WTC11 (cell line): Measurements from ENCODE around the gene CLSTN2. TPM values are rescaled to one million over a fixed set of nuclear protein-coding genes. Genes with fewer than 3 reads are reported as not detected.

ENCODE experiments used
- ATAC-seq: fragments of 200-7000 bp; cut with Tn5 transposase; 2 replicates; pipeline ENCODE4 v1.10.0; 2021; ENCODE audit warnings: mild to moderate bottlenecking, moderate library complexity
- CTCF ChIA-PET: fragments of 300-600 bp; sonication (Branson Sonifier 250); formaldehyde crosslinking; loops from one replicate; lab custom pipeline; 2021; ENCODE audit warnings: antibody characterized with exemption; lab: Charles Lee
- POLR2A ChIA-PET: fragments of 350-600 bp; sonication (Branson Sonifier 250); formaldehyde crosslinking; loops from one replicate; lab custom pipeline; 2021; ENCODE audit warnings: antibody characterized with exemption; lab: Charles Lee
- DNase-seq: peaks from one replicate; pipeline ENCODE4 v3.0.0; 2021; ENCODE audit warnings: low spot score
- H3K27ac Mint-ChIP-seq: 2 replicates; pipeline ENCODE4 v1.8.0; 2021; ENCODE audit warnings: mixed read lengths
- H3K27me3 Mint-ChIP-seq: 2 replicates; pipeline ENCODE4 v1.8.0; 2021; ENCODE audit warnings: low read depth, mild to moderate bottlenecking, moderate library complexity, mixed read lengths
- H3K36me3 Mint-ChIP-seq: 2 replicates; pipeline ENCODE4 v1.8.0; 2021; ENCODE audit warnings: mixed read lengths
- H3K4me1 Mint-ChIP-seq: 2 replicates; pipeline ENCODE4 v1.8.0; 2022; ENCODE audit warnings: mixed read lengths
- H3K4me3 Mint-ChIP-seq: 2 replicates; pipeline ENCODE4 v1.8.0; 2021; ENCODE audit warnings: mild to moderate bottlenecking, moderate library complexity, mixed read lengths
- H3K9me3 Mint-ChIP-seq: 2 replicates; pipeline ENCODE4 v1.8.0; 2021; ENCODE audit warnings: mixed read lengths
- ATF2 ChIP-seq: sonication (generic); formaldehyde crosslinking; IDR thresholded peaks from 2 replicates; pipeline ENCODE4 v1.8.1; 2022; ENCODE audit warnings: low read depth, missing genetic modification reagents, borderline replicate concordance
- CBFB ChIP-seq: sonication (generic); formaldehyde crosslinking; IDR thresholded peaks from 2 replicates; pipeline ENCODE4 v1.8.1; 2022; ENCODE audit warnings: mild to moderate bottlenecking, low read depth, missing genetic modification reagents
- ELF4 ChIP-seq: sonication (generic); formaldehyde crosslinking; IDR thresholded peaks from 2 replicates; pipeline ENCODE4 v1.8.1; 2022; ENCODE audit warnings: low read depth, mild to moderate bottlenecking, moderate library complexity, missing genetic modification reagents
- ESRRA ChIP-seq: sonication (generic); formaldehyde crosslinking; IDR thresholded peaks from 2 replicates; pipeline ENCODE4 v1.8.1; 2022; ENCODE audit warnings: mild to moderate bottlenecking, missing genetic modification reagents, borderline replicate concordance
- FOXJ3 ChIP-seq: sonication (generic); formaldehyde crosslinking; IDR thresholded peaks from 2 replicates; pipeline ENCODE4 v1.9.0; 2021; ENCODE audit warnings: missing genetic modification reagents, mild to moderate bottlenecking, borderline replicate concordance
- FOXP4 ChIP-seq: sonication (generic); formaldehyde crosslinking; IDR thresholded peaks from 2 replicates; pipeline ENCODE4 v1.8.0; 2022; ENCODE audit warnings: mild to moderate bottlenecking, missing genetic modification reagents
- HMGA2 ChIP-seq: fragments of 250-450 bp; sonication (Bioruptor Pico); IDR thresholded peaks from 2 replicates; pipeline ENCODE4 v1.4.0; 2021; ENCODE audit warnings: mild to moderate bottlenecking, moderate library complexity
- IRF2 ChIP-seq: sonication (generic); formaldehyde crosslinking; IDR thresholded peaks from 2 replicates; pipeline ENCODE4 v1.8.0; 2022; ENCODE audit warnings: low read depth, missing genetic modification reagents, borderline replicate concordance
- KAT7 ChIP-seq: sonication (generic); formaldehyde crosslinking; IDR thresholded peaks from 2 replicates; pipeline ENCODE4 v1.8.1; 2023; ENCODE audit warnings: missing genetic modification reagents, mild to moderate bottlenecking, borderline replicate concordance
- NR2C2 ChIP-seq: sonication (generic); formaldehyde crosslinking; IDR thresholded peaks from 2 replicates; pipeline ENCODE4 v1.8.0; 2022; ENCODE audit warnings: mild to moderate bottlenecking, missing genetic modification reagents
- OVOL2 ChIP-seq: fragments of 250-450 bp; sonication (Bioruptor Pico); IDR thresholded peaks from 2 replicates; pipeline ENCODE4 v1.9.0; 2021; ENCODE audit warnings: mild to moderate bottlenecking, borderline replicate concordance
- SMAD3 ChIP-seq: sonication (generic); formaldehyde crosslinking; IDR thresholded peaks from 2 replicates; pipeline ENCODE4 v1.8.0; 2022; ENCODE audit warnings: missing genetic modification reagents, mild to moderate bottlenecking, borderline replicate concordance
- SMAD4 ChIP-seq: sonication (generic); formaldehyde crosslinking; IDR thresholded peaks from 2 replicates; pipeline ENCODE4 v1.8.0; 2022; ENCODE audit warnings: mild to moderate bottlenecking, missing genetic modification reagents
- TCF7 ChIP-seq: sonication (generic); formaldehyde crosslinking; IDR thresholded peaks from 2 replicates; pipeline ENCODE4 v1.8.0; 2022; ENCODE audit warnings: mild to moderate bottlenecking, low read depth, missing genetic modification reagents, moderate library complexity
- ZMAT4 ChIP-seq: fragments of 250-450 bp; sonication (Bioruptor Pico); IDR thresholded peaks from 2 replicates; pipeline ENCODE4 v1.9.0; 2021; ENCODE audit warnings: mild to moderate bottlenecking
- ZNF263 ChIP-seq: sonication (generic); formaldehyde crosslinking; IDR thresholded peaks from 2 replicates; pipeline ENCODE4 v1.8.1; 2022; ENCODE audit warnings: low read depth, mild to moderate bottlenecking, moderate library complexity, missing genetic modification reagents
- ZNF423 ChIP-seq: fragments of 250-450 bp; sonication (Bioruptor Pico); IDR thresholded peaks from 2 replicates; pipeline ENCODE4 v2.1.2; 2022; ENCODE audit warnings: mild to moderate bottlenecking, moderate library complexity
- total RNA-seq: library from RNA; stranded (reverse); gene quantifications from 3 replicates; pipeline ENCODE4 v1.2.3, GENCODE V29; 2021
- TF ChIP-seq, protein P1 (sequence below): sonication (generic); formaldehyde crosslinking; IDR thresholded peaks from 2 replicates; pipeline ENCODE4 v1.8.1; 2022; ENCODE audit warnings: mild to moderate bottlenecking, missing genetic modification reagents, moderate library complexity, borderline replicate concordance
- TF ChIP-seq, protein P2 (sequence below): fragments of 250-450 bp; sonication (Bioruptor Pico); IDR thresholded peaks from 2 replicates; pipeline ENCODE4 v1.9.0; 2021; ENCODE audit warnings: mild to moderate bottlenecking, borderline replicate concordance

CLSTN2 gene
- total RNA-seq, 1 experiment from 2014 or later: 0.35 TPM

DNA sequence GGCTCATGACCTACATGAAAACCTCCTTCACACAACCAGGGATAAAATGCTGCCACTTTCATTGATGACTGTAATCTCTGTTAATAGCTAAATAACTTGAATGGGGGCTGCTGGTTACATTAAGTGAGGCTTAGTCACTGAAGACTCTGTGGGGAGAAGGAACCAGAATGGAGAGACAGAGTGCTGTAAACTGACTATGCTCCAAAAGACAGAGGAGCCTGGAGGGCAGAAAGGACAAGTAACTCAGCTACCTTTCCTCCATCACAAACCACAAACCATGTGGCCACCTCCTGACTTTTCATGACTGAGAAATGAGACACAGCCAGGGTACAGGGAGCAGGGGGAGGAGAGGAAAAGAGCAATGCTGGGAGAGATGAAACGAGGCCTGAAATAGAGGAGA lies 645.8 kb downstream of the CLSTN2 start:
- DNase-seq (no peak), ATAC-seq (no peak)
- H3K4me1 Mint-ChIP-seq: no peaks in the 10 kb centered on the region
- no peak overlapping the region for H3K4me3 Mint-ChIP-seq
- H3K9me3 Mint-ChIP-seq: peaks cover 6% of the 10 kb centered on the region; the same call in 1 of the 2 replicates
- TF ChIP-seq FOXJ3 (no peak), ESRRA (CRISPR knock-in tag) (no peak), FOXP4 (CRISPR knock-in tag) (no peak), HMGA2 (CRISPR knock-in tag) (no peak), SMAD3 (CRISPR knock-in tag) (no peak), OVOL2 (CRISPR knock-in tag) (no peak), ZMAT4 (CRISPR knock-in tag) (no peak), ATF2 (CRISPR knock-in tag) (no peak), CBFB (CRISPR knock-in tag) (no peak), ZNF263 (CRISPR knock-in tag) (no peak), NR2C2 (CRISPR knock-in tag) (no peak), TCF7 (CRISPR knock-in tag) (no peak), ELF4 (CRISPR knock-in tag) (no peak), IRF2 (CRISPR knock-in tag) (no peak), SMAD4 (CRISPR knock-in tag) (no peak), KAT7 (CRISPR knock-in tag) (no peak), ZNF423 (CRISPR knock-in tag) (no peak)
- TF ChIP-seq, protein P1, sequence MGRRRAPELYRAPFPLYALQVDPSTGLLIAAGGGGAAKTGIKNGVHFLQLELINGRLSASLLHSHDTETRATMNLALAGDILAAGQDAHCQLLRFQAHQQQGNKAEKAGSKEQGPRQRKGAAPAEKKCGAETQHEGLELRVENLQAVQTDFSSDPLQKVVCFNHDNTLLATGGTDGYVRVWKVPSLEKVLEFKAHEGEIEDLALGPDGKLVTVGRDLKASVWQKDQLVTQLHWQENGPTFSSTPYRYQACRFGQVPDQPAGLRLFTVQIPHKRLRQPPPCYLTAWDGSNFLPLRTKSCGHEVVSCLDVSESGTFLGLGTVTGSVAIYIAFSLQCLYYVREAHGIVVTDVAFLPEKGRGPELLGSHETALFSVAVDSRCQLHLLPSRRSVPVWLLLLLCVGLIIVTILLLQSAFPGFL (CRISPR knock-in tag): no peak
- TF ChIP-seq, protein P2, sequence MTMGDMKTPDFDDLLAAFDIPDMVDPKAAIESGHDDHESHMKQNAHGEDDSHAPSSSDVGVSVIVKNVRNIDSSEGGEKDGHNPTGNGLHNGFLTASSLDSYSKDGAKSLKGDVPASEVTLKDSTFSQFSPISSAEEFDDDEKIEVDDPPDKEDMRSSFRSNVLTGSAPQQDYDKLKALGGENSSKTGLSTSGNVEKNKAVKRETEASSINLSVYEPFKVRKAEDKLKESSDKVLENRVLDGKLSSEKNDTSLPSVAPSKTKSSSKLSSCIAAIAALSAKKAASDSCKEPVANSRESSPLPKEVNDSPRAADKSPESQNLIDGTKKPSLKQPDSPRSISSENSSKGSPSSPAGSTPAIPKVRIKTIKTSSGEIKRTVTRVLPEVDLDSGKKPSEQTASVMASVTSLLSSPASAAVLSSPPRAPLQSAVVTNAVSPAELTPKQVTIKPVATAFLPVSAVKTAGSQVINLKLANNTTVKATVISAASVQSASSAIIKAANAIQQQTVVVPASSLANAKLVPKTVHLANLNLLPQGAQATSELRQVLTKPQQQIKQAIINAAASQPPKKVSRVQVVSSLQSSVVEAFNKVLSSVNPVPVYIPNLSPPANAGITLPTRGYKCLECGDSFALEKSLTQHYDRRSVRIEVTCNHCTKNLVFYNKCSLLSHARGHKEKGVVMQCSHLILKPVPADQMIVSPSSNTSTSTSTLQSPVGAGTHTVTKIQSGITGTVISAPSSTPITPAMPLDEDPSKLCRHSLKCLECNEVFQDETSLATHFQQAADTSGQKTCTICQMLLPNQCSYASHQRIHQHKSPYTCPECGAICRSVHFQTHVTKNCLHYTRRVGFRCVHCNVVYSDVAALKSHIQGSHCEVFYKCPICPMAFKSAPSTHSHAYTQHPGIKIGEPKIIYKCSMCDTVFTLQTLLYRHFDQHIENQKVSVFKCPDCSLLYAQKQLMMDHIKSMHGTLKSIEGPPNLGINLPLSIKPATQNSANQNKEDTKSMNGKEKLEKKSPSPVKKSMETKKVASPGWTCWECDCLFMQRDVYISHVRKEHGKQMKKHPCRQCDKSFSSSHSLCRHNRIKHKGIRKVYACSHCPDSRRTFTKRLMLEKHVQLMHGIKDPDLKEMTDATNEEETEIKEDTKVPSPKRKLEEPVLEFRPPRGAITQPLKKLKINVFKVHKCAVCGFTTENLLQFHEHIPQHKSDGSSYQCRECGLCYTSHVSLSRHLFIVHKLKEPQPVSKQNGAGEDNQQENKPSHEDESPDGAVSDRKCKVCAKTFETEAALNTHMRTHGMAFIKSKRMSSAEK (CRISPR knock-in tag): no peak
- CTCF ChIA-PET: no interaction called here
- no peaks in the 10 kb centered on the region for H3K36me3 Mint-ChIP-seq
- H3K27ac Mint-ChIP-seq: no peak overlapping the region
- no peaks in the 10 kb centered on the region for H3K27me3 Mint-ChIP-seq
- POLR2A ChIA-PET: no interaction called here
